Measurements from ENCODE around the gene LLCFC1.

The LLCFC1 gene

DNA sequence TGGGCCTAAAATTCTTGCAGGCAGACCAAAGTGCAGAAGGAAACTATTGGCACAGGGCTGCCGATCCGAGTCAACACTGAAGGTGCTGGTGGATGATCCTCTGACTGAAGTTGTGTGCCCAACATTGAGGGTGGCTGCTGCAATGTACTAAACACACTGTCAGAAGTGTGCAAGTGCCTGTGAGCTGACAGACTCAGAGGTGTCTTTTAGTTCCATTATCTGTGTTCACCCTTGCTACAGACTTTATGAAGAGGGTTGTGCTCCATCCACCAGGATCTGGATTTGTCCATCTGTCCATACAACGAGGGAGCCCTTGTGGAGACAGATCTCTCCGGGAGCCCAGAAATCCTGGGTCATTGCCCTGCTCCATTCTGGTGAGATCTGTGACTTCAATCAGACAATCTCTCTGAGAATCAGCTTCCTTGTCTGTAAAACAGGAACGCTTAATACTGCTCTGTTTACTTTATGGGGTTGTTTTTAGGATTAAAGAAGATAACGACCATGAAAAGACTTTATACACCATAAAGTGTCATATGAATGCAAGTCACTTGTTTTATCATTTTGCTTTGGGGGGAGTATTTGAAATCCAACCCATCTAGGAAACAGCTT, 44.2 kb upstream of the LLCFC1 start:
- DNase-seq (ENCODE audit: low spot score) = no peak
- TF ChIP-seq, protein P1, sequence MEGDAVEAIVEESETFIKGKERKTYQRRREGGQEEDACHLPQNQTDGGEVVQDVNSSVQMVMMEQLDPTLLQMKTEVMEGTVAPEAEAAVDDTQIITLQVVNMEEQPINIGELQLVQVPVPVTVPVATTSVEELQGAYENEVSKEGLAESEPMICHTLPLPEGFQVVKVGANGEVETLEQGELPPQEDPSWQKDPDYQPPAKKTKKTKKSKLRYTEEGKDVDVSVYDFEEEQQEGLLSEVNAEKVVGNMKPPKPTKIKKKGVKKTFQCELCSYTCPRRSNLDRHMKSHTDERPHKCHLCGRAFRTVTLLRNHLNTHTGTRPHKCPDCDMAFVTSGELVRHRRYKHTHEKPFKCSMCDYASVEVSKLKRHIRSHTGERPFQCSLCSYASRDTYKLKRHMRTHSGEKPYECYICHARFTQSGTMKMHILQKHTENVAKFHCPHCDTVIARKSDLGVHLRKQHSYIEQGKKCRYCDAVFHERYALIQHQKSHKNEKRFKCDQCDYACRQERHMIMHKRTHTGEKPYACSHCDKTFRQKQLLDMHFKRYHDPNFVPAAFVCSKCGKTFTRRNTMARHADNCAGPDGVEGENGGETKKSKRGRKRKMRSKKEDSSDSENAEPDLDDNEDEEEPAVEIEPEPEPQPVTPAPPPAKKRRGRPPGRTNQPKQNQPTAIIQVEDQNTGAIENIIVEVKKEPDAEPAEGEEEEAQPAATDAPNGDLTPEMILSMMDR (IDR thresholded peaks at IDR 0.05; ENCODE audit: extremely low read depth, missing control alignments) = no peak

DNA sequence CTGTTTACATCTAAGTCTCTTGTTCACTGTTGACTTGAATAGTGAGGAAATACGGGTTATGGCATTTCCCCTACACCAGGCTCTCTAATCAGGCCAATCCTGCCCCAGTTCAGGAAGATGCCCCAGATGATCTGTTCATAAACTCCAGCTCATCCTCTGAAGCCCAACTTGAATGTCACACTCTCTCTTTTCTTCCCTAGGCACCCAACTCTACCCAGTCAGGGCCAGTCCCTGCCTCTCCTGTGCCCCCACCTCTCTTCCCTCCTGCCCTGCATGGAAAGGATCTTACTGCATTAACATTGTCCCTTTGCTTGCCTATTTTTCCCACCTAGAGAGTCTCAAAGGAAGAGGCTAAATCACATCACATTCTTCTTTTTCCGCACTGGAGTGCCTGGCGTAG, 43.1 kb upstream of the LLCFC1 start:
- DNase-seq (ENCODE audit: low spot score) = no peak
- TF ChIP-seq, protein P1 (IDR thresholded peaks at IDR 0.05; ENCODE audit: extremely low read depth, missing control alignments) = no peak

DNA sequence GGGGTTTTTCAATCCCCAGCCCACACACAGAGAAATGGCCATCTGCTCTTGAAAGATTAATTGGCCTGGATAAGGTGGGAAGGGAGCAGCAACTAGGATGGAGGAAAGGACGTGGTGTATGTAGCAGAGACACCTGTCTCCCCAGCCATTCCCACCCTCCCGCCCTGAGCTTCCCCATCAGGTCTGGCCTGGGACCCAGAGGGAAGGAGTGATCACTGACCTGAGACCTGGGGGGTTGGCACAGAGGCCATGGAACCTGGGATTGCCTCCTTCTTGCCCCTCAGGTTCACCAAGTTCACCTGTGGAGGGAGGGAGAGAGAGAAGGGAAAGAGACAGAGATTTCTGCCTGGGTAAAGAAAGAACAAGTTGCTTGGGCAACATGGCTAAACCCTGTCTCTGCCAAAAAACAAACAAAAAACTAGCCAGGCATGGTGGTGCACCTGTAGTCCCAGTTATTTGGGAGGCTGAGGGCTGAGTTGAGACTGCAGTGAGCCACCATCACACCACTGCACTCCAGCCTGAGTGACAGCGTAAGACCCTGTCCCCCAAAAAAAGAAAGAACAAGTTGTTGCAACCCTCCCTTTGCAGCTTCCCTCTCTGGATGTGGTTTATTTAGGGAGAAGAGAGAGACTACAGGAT, 42.4 kb upstream of the LLCFC1 start:
- TF ChIP-seq, protein P1 (IDR thresholded peaks at IDR 0.05; ENCODE audit: extremely low read depth, missing control alignments) = no peak
- DNase-seq (ENCODE audit: low spot score) = no peak

DNA sequence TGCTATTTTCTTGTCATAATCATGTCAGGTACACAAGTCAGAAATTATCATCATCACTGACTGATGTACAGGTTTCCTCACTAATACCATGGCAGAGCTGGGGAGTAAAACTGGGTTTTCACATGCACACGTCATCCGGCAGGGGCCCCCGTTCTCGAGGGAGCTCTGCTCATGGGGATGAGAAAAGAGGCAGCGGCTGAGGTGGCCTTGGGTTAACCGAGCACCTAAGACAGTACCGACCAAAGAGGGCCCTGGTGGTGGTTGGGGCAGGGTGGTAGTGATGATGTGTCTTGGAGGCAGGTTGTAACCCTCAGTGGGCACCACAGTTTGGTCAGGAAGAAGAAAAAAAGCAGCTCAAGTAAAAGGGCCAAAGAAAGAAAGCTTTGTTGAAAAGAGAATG, 41.6 kb upstream of the LLCFC1 start:
- DNase-seq (ENCODE audit: low spot score) = no peak
- TF ChIP-seq, protein P1 (IDR thresholded peaks at IDR 0.05; ENCODE audit: extremely low read depth, missing control alignments) = no peak

DNA sequence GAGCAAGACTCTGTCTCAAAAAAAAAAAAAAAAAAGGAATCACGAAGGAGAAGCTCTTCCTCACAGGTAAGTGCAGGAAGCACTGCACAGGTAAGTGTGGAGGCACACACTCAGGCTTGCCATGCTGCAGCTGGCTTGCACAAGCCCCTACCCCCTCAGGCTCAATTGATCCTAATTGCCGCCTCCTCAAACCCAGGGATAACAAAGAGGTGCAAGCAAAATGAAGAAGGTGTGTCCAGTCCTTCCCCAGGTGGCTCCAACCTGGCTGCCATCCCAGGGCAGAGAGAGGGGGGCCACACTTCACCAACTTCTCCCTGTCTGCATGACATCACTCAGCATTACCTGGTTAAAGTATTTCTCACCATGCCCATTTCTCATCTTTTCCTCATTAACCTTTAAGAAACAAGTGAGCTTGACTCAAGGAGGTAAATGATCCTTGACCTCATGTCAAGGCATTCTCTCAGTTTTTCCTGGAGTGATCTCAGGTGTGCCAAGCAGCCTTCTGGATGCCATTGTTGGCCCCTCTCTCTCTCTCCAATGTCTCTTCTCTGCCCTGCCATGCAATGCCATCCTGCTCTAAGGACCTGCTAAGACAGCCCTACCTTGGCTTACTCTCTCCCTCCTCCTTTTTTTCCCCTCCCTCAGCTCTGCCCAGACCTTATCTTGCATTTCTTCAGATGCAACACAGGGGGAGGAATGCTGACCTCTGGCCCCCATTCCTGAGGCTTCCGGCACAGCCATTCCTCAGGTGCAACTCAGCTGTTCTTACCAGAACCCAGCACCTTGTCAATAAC, 40.7 kb upstream of the LLCFC1 start:
- no peak for DNase-seq (ENCODE audit: low spot score)
- TF ChIP-seq, protein P1 (IDR thresholded peaks at IDR 0.05; ENCODE audit: extremely low read depth, missing control alignments) = no peak

DNA sequence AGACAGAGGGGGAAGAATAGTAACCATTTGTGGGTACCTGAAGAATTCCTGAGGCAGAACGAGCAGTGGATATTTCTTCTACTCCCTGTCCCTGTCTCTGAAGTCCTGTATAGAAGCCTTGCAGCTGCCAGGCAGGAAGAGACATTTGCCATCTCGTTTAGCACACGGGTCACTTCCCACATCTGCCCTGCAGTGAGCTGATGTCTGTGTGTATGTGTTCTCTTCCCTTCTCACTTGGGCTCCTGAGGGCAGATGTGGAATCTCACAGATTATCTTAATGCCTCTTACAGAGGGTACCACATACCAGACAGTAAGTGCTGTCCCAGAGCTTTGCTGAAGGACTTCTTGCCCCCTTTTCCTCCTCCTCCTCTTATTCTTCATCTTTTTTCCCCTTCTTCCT, 39.6 kb upstream of the LLCFC1 start:
- DNase-seq (ENCODE audit: low spot score) = no peak
- TF ChIP-seq, protein P1 (IDR thresholded peaks at IDR 0.05; ENCODE audit: extremely low read depth, missing control alignments) = no peak
